NCI-H2196 treated with DMSO at 0.1 percent for 48 hours (cell line): ENCODE results near the gene HOOK1.

Experiments
- DNase-seq: peaks from one replicate; lab custom pipeline; 2025; ENCODE audit not compliant: unreplicated experiment; lab: John Stamatoyannopoulos, UW

HOOK1 gene

DNA sequence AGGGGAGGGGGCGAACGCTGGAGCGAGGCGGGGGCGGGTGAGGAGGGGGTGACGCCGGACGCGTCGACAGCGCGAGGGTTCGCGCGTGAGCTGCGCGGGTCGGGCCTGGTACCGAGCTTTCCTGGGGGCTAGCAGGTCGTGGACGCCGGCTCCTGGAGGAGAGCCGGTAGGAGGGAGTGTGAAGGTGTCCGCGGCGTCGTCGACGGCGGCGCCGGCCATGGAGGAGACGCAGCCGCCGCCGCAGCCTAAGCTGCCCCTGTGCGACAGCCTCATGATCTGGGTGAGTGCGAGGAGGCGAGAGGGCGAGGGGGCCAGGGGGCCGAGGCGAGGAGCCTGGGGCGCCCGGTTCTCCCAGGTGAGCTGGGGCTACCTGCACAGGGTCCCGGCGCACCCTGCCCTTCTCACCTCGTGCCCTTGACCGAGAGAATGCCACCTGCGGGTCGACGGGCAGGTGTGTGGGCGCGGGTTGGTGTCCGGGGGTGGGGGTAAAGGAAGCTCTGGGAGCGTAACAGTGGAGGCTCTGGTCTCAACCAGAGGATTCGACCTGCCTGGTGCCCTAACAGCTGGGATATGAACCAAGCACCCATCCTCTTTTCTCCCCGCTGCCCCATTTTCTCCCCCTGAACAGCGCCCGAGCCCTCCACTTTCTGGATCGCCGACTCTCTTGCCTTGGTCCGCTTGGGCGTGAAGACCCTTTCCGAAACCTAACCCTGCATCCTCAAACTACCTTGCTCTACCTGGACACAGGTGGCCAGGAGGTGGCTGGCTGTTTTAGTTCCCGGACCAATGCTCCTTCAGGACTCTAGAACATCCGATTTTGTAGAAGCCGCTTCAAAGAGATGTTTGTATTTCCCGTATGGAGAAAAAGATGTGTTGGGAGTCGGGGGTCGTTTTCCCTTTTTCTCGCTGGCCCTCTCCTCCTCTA lies at the start of gene HOOK1:
Gene HOOK1 (plus strand): TSS at position 49 of the 925 bp plus-strand sequence. CDS start 169 bp downstream, at position 218.
- no peak for DNase-seq

DNA sequence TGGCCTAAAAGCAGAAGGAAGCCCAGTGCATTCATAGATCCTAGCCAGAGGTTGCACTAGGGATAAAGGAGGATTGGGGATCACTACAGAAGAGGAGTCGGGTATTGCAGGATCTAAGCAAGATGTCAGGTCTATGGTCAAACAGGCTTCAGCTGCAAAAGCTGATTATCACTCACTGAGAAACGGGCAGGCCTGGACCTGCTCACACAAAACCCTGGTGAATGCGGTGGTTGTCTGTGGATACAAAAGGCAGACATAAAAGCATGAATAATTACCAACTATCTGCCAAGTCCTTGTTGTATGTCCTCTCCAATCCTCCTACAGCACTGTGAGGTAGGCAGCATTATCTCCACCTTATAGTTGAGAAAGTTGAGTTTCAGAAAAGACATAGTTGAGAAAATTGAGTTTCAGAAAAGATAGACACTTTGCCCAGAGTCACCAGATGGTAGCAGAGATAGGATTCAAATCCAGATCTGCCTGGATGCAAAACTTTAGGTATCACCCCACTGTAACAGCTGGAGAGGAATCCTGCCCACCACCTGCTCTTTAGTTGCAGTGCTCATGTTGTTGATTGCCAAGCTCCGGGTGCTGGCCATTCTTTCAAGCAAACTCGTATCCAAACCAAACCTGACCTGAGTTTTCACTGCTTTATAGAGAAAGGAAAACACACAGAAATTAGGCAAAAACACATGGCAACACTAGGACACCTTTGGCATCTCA lies 49.6 kb upstream of the HOOK1 start:
- peak; percentile 82 for DNase-seq

DNA sequence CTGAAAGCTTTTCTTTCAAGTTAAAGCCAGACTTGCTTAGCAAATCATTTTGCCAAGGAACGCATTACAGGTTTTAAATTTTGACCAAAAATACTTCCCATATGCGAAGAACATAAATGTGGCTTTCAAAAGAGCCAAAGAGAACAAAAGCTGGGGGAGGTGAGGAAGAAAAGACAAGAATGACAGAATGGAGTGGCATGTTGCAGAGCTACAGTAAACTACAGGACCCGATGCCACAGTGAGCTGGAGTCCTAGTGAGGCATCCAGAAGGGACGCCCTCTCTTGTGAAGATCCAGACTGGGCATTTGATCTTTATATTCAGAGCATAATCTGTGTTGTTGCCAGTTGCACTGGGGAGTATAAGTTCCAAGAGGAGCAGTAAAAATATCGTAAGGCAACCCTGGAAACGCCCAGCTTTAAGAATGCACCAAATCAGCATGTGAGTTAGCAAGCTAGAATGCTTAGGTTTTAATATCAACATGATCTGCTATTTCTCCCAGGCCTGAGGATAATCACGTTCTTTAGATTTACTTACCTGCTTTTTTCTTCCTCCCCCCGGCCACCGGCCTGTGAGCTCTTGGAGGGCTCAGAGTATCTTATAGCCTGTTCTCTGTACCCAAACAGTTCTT lies 48.4 kb upstream of the HOOK1 start:
- no peak for DNase-seq

DNA sequence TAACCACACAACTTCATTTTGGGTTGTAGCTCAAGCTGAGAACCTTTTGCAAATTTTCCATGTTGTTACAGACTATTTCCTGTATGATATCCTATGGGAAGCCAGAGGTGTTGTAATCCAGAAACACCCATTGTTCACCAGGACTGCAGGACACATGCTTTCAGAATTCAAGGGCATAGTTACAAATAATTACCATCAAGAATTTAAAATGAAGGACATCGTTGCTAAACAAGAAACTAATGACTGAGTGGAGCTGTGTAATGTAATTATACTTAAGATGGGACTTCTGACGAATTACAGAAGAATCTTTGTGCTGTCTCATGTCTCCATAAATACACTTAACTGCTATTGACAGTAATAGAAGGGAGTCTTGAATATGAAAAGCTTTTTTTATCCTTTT lies 47.6 kb upstream of the HOOK1 start:
- no peak for DNase-seq

DNA sequence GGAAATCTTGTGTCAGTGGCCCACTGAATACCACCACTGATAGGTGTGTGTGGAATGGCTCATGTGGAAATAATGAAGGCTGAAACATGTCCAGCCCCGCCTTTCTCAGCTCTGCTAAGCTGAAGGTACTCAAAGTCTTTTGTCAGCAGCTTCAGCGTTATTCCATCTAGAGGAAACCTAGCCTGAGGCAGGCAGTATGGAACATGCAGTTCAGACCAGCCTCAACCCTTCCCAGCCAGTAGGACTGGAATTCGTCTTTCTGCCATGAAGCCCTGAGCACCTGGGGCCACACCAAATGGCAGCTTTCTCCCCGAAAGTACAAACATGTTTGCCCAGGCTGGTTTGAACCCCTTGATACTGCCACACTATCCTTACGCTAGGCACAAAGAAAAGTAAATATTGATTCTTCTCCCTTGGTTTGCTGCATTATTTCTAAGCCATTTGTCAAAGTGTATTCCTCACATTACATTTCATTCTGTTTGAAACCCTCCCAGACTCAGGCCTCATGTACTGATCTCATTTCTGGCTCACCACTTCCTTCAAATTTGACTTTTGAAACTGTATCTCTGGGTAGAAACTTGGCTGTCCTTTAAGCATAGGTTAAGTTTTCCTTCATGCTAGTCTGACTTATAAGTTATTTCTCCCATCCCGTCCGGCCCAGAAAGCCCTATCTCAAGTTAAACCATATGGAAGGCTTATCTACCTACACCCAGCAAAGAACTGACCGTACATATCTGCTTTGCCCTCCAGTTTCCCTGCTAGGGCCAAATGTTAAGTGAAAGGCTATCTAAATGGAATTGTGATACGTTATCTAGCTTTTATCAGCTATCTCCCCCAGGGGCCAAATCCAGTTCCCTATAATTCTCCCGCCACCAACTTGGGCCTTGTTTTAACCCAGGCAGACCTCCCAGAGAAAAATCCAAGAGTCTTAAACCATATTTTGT lies 45.7 kb upstream of the HOOK1 start:
- DNase-seq: no peak

DNA sequence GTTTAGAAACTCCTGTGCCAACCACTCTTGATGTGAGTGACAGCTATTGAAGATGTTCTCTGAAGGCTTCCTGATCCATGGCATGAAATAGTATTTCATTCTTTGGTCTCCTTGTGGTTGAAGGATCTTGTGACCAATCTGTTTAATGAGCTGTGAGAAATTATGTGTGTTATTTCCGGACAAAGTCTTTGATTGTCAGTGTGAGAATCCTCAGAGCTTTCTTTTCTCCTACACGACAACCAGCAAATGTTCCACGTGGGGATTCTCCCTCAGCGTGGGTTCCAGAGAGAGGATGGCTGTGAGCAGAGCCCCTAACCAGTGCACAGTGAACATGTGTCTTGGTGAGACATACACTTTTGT lies 45.0 kb upstream of the HOOK1 start:
- DNase-seq: no peak

DNA sequence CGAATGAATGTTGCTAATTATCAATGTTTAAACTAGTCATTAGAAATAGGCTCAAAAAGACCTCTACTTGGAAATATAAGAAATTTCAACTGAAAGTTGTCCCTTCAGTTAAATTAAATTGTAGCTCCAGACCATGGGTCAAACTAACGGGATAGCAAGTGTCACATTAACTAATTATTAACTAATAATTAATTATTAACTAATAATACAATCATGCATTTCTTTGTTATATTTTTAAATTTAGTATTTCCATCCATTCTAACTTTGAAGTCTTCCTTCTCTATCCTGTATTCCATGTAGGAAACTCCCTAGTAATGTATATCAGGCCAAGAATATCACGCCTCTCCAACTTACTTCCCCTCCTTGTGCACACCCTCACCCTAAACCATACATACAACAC lies 43.4 kb upstream of the HOOK1 start:
- no peak for DNase-seq

DNA sequence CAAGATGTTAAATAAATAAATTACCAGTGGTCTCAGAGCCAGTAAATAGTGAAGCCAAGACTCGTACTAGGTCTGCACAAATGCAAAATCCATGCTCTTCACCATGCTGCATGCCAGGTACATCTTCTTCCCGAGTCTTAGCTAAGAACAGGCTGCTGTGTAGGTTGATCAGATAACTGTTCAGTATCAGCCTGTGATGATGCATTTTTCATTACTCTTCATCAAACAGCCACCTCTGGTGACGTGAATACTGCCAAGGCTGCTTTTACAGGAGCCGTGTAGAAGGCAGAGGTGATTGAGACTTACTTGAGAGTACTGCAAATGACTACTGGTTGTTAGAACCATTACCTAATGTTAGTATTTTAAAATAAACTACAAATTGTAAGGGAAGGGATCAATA lies 39.3 kb upstream of the HOOK1 start:
- no peak for DNase-seq

DNA sequence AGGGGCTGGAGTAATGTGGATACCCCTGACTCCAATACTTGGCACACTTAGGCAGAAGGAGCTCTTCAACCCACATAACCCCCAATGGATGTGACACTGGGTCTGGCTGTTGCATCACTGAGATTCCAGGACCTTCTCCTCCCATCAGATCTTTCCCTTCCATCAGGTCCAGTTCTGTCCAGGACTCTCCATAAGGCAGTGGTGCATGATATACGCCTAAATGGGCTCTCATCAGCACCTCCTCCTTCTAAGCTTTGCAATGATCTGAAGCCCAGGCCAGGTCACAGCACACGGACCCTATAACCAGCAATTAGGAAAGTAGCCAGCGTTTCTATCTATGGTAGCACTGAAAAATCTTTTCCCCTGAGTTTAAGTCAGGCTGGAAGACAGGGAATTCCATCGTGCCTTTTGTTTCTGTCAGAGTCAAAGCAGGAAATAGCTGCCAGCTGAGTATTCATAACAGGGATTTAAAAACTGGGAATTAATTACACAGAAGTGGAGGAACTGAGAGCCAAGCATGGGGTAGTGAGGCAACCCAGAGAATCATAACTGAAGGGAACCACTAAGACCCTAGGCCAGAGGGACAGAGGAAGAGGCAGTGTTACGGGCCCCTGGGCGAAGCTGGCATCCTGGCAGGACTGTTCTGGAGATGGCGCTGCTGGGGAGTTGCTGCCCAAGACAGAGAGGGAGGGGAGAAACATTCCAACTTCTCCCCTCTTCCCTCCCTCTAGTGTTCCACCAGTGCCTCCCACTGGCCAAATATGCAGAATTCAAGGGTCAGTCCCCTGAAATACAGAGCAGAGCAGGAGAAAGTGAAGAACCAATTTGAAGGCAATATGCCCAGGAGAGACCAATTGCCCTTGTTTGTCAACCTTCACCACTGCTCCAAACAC lies 37.5 kb upstream of the HOOK1 start:
- DNase-seq: no peak

DNA sequence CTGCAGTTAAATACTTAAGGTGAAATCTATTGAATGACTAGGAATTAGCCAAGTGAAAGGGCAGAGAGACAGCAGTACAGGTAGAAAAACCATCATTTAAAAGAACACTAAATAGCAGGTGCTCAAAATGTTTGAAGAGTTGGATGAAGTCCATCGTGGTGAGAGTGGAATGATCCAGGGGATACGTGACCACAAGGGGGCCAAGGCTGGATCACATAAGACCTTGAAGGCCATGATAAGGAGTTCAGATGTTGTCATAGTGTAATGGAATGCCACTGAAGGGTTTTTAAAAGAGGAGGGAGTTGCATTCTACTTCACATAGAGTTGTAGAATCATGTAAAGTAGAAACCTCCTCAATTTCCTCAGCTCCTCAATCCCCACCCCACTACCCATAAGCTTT lies 34.8 kb upstream of the HOOK1 start:
- no peak for DNase-seq

DNA sequence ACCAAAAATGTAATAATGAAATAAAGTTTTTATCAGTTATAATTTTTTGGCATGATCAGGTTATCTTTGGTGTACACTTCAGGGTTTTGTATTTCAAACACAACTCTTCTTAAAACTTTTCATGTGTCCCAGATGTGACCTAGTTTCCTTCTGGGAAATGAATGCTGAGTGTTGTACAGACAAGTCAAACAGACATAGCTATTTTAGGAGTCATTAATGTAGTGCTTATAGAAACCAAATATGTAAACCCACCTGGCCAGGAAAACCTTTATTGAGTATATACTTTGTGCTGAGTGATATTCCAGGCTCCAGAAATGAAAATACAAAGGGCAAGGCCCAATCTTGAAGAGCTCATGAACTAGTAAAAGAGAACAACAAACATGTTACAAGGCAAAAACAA lies 25.9 kb upstream of the HOOK1 start:
- DNase-seq: no peak

DNA sequence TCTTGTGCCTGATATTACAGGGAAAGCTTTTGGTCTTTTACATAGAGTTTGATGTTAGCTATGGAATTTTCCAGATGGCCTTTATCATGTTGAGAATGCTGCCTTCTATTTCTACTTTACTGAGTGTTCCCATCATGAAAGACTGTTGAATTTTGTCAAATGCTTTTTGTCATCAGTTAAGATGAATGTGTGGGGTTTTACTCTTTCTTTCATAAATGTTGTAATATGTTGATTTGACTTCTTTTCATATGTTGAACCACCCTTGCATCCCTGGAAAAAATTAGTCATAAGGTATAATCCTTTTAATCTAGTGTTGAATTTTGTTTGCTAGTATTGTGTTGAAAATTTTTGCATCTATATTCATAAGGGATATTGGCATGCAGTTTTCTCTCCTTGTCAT lies 16.1 kb upstream of the HOOK1 start:
- no peak for DNase-seq

DNA sequence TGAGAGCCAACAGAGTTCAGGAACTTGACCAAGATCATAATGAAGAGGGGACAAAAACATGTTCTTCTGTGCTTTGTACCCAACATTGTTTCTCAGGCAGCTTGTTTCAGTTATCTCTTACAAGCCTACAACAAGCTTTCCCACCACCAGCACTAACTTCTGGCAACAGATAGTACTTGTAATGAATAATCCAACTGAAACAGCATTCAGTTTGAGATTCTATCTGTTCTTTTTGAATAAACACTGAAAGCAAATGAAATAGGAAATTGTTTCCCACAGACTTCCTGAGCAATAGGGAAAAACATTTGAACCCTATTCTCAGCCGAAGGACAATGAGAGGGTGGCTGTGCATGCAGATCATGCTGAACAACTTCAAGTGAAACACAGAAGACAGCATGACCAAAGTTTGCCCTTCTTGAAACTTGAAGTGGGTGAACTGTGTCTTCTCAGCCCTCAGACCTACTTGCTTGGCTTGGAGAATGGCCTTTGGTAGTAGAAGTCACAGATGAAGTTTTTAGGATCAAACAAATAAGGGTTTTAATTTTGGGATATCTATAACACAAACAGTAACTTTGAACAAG lies 11.2 kb upstream of the HOOK1 start:
- DNase-seq: no peak

DNA sequence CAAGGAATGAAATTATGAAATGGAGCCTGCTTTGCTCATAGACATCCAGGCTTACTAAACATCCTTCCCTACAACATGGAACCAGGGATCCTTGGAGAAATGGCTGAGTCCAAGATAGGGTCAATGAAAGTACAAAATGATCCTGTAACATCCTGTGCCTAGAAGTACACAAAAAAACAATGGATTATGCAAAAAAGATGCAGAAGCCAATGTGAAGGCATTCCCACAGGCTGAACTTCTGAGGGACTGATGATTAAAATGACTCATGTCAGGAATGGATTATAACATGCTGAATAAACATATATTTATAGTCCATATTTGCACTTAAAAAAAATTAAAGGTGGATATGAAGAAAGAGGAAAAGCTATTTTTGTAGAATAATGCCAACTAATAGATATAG lies 10.4 kb upstream of the HOOK1 start:
- no peak for DNase-seq

DNA sequence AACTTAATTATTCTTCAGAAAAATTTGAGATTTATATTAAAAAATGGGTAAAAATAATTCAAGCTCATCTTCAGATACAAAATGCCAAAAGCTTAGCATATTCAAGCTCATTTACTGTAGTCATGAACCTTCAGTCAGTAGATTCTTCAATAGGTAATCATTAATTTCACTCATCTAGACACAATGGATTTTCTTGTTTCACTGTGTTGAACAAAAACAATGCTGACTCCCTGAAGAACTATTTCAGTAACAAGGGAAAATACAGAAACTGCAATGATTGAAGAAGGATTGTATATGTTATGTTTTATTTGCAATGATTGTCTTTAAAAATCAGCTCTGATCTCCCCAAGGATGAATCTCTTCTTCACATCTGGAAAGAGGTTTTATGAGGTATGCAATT lies 9.2 kb upstream of the HOOK1 start:
- DNase-seq: no peak

DNA sequence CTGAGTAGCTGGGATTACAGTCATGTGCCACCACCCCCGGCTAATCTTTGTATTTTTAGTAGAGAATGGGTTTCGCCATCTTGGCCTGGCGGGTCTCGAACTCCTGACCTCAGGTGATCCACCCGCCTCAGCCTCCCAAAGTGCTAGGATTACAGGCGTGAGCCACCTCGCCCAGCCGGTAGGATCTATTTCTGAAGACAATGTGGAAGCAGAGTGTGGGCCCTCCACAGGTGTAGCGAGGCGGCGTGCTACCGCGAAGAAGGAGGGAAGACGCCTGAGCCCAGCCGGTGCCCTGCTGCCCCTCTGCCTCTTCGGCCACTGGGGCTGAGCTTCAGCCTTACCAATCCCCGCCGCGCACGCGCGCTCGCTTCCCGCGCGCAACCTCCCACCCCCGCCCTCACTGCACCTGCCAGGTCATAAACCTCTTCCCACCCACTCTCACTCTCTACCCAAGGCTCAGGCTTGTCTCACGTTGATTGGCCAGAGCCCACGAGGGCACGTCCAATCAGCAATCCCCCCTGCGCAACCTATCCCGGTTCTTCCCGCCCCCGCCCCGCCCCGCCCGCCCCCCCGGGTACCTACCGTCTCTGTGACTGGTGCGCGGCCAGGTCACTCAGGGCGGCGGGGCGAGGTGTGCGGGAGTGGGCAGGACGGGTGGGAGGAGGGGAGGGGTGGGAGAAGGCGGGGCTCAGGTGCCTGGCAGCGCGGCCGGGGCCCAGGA lies 409 bp upstream of the HOOK1 start:
- peak; percentile 97 for DNase-seq

DNA sequence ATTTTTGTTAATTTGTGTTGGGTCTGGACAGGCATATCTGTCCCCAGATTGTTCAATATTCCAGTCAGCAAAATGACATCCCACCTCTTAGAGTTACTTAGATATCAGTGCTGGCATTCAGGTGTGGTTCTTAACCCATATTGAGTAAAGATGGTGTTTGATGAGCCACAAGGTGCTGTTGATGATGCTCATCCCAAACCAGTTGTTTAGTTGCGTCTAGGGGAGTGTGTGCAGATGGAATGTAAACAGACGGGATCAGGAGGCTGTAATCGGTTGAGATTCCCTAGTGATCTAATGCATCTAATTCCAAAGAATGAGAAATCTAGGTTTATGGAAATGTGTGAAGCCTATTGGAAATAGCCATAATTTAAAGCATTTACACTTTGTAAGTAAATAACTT lies 1.1 kb downstream of the HOOK1 start:
- no peak for DNase-seq

DNA sequence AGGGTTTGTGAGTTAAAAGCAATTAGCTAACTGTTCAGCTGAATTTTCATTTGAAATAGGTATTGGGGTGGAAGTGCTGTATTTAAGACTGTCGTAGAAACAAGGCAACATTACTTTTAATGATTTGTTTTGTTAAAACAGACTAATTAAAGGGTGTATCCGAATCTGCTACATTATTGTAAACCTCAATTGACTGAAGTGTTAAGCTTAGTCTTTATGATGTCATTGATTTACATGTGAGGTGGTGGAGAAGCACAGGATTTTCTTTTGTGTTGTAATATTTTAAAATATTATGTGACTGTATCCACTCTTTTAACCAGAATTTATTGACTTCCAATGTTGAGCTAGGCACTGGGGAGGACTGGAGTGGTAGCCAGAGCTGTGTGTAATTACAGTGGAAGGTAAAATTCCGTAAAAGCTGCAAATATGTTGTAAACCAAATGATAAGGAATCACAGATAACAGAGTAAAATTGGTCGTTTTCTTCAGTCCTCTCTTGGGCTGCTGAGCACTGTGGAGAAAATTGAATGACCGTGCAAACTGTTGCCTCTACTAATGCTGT lies 1.6 kb downstream of the HOOK1 start:
- DNase-seq: no peak
